HuH-7 (cell line): ENCODE measurements around the gene TDO2.

ENCODE experiments used
- DNase-seq: peaks from one replicate; pipeline ENCODE4 v3.0.0; 2011; ENCODE audit warnings: low spot score

Gene TDO2

DNA sequence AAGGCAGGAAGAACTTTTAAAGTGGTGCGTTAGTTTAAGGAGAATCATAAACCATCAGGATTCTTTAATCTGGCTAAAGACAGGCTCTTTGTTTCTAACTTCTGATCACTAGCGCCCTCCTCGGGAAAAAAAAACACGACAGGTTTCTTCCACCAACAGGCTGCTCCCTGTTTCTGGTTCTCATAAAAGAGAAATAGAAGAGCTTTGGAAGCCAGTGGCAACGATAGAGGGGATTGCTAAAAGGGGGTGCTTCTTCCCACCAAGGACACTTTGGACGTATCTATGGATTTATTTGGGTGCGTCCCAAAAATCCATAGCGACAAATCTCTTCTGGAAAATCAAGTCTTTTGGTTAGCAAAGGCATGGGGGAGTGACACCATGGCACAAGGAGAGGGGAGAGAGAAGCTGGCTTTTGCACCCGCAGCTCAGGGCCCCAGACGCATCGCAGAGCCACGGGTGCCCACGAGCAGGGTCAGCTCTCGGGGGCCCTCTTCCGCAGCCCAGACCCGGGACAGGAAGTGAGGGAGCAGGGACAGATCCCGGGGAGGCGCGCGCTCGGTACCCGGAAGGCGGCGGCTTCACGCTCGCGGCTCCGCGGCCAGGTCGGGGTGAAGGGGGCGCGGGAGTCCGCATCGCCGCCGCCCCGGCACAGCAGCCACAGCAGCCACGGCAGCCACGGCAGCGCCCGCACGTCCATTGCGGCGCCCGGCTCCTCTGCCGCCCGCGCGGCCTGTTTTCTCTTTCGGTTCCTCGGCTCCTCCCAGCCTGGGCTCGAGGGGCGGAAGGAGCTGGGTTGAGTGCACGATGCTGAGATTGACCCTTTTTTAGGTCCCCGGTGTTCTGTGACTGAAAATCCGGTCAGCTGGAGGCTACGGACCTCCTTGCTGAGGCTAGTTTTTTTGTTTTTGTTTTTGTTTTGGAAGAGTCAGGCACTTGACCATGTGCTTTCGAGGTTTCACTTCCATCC, 49.9 kb downstream of the TDO2 start, which contains the start of gene CTSO:
Gene CTSO (minus strand): TSS at position 716 of the 967 bp plus-strand sequence. CDS start 19 bp downstream, at position 697.
- DNase-seq = peak; percentile 61

DNA sequence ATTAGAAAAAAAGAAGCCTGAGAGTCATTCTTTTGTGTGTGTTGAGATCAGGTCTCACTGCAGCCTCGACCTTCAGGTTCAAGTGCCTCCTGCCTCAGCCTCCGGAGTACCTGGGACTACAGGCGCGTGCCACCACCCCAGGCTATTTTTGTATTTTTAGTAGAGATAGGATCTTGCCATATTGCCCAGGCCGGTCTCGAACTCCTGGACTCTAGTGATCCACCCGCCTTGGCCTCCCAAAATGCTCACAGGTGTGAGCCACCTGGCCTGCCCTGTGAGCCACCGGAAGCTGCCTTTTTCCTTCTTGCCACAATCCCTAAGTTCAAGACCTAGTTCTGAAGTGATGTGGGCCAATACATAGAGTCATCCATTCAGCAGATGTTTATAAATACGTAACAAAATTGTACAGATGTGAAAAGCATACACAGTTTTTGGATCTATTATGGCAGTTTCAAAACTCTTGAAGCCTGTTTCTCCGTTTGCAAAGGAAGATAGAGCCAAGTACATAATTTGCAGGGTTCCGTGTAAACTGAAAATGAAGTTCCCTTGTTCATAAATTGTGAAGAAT, 50.7 kb downstream of the TDO2 start:
- DNase-seq = no peak

DNA sequence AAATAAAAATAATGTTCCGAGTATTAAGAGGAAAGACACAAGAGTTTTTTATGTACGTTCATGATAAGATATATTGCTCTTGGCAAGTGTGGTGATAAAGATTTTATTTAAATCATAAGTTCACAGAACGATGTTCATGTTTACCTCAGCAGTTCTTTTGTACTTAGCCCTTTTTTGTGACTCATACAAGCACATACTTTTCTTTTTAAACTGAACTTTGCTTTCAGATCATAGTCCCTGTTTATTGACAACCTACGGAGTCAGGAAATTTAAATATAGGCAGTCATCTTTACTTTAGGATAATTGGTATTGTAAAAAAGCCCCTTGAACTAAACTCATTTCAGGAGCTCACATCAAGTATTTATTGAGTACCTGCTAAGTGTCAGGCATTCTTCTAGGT, 51.4 kb downstream of the TDO2 start:
- DNase-seq = no peak

DNA sequence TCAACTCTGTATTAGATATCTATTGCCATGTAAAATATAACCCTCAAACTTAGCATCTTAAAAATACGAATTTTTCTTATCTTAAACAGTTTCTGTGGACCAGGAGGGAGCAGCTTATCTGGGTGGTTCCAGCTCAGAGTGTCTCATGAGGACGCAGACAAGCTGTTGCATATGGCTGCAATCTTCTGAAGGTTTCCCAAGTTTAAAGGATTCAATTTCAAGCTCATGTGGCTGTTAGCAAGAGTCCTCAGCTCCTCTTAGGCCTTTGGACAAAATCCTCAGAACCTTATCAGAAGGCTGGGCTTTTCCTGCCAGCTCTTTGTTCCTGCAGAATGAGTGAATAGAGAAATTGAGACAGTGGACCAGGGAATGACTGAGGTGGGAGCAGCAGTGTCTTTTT, 53.0 kb downstream of the TDO2 start:
- DNase-seq = no peak

DNA sequence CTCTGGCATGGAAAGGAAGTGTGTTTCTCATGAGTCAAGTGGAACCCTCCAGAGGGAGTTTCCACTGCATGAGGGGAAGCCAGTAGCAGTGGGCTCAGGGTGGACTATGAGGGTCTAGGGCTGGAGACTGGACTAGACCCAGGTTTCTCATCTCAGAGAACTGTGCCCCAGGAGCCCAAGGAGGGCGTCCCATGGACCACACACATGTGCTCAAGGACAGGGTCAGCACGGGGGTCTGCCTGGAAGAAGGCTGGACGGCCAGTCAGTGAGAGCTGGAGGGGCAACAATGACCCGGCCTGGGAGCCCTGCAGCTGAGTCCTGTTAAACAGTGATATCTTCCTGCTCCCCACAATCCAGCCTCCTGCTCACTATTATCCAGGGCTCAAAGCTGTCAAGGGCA, 55.9 kb downstream of the TDO2 start:
- no peak for DNase-seq

DNA sequence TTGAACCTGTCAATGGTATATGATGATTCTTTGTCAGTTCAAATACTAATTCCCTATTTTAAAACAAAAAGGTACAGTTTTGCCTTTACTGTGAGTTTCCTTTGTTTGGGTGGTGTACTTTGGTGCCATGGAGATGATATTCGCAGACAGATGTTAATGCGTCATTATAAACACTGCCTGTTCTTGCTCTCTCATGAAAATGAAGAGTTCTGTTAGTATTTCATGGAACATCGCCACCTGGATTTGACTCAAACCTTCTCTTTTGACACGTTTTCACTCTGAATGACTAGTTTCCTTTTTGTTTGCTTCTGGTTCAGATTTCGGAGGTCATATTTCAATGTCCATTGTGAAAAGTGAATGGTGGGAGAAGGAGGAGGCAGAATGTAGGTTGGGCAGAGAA, 57.0 kb downstream of the TDO2 start:
- DNase-seq = no peak

DNA sequence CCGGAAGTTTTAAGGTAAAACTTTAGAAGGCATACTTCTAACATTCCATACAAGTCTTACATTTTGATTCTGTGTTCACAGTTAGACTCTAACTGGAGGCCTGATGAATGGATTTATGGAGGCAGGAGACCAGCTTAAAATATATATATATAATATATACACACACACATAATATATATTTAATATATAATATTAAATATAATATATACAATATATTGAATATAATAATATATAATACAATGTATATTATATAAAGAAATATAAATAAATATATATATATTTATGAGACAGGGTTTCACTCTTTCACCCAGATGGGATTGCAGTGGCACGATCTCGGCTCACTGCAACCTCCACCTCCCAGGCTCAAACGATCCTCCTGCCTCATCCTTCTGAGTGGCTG, 58.1 kb downstream of the TDO2 start:
- no peak for DNase-seq

DNA sequence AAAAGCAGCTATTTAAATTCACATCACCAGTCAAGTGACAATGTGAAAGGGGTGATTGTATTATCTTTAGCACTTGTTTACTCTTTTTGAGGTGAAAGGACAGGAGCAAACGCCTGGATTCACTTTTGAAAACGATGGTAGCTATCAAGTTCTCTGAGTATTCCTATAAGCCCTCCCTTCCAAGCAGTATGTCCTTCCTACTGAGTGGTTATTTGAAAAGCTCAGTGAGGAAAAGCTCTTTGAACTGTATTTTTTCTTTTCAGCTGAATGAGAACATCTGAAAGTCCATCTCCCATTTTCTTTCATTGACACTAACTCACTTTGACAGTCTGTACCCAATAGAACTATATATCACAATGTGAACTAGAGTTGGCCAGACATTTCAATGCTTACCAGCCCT, 59.3 kb downstream of the TDO2 start:
- no peak for DNase-seq

DNA sequence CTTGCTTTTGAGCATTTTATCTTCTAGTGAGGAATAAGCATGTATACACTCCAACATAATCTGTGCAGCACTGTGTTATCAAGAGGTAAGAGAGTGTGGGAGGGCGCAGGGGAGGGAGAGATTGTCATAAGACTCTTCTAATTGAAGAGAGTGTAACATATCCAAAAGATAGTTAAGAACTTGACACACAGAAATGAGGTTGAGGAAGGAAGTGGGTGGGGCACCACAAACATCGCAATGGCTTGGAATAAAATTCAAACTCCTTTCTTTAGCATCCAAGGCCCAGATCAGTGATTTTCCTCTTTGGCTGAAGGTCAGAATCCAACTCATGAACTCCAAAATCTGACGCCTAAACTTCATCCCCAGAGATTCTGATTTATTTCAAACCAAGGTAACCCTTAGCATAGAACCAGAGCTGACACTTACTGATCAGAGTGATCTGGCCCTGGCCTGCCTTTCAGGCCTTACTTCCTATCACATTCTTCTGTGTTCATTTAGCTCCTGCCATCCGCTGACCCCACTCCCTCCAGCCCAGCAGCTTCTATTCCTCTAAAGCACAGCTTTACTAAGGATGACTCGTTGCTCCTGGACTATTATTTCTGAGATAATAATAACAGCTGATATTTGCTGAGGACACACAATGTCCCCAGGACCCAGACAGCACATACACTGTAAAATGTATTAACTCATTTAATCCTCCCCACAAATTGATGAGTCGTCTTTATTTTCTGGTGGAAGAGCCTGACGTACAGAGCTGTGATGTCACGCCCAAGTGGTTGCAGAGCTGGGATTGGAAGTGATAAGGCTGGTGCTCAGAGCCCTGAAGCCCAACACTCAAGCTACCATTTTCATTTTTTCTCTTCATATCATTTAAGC, 60.8 kb downstream of the TDO2 start:
- no peak for DNase-seq

DNA sequence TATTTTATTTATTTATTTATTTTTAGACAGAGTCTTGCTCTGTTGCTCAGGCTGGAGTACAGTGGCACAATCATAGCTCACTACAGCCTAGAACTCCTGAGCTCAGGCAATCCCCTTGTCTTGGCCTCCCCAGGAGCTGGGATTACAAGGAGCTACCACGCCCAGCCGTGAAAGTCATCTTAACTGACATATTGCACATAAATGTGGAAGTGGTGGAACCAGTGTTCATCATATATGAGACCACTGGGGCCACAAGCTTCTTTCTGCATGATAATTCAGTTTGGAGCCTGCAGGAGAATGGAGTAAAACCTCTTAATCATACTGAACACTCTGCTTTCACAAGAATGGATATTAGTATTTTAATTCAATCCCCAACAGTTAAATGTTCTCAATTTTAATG, 62.7 kb downstream of the TDO2 start:
- no peak for DNase-seq

DNA sequence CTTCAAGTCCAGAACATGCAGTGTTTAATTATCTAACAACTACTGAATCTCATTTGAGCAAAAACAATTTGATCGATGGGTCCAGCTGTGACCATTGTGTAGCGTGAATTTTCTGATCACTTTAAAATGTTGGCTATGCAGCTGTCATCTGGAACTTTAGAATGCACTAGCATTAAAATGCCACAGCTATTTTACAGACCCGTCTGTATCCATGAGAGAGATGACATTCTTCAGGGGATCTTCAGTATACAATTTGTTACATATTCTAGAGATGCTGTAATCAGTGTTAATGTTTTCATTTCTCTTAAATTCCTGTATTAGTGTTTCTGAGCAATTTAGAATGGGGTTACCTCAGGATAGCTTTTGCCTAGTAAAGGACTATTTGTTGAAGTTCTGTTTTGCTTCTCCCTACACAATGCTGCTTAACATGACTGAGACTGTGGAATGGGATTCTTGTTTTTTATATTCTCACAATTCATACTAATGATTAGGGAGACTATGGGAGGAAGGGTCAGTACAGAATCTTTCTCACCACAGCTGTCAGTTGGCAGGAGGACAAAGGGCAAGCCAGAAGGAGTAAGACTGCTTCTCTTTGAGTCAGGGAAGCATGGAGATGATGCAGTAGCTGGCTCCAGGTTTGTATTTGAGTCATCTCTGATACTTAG, 63.4 kb downstream of the TDO2 start:
- DNase-seq = no peak
